GM12878 (cell line): ENCODE measurements around the gene DNASE1L1. TPM values are rescaled to one million over a fixed set of nuclear protein-coding genes. Genes with fewer than 3 reads are reported as not detected.

ENCODE experiments used
- ATAC-seq: fragments of 200-7000 bp; cut with Tn5 transposase; 3 replicates; pipeline ENCODE4 v1.9.1; 2020; ENCODE audit warnings: mild to moderate bottlenecking, moderate library complexity
- BruUV-seq: library from RNA; stranded (reverse); fragments of 400-500 nt; replicated peaks from 2 replicates; lab custom pipeline; 2021; lab: Mats Ljungman, UMichigan
- CTCF ChIA-PET: fragments of 300-600 bp; sonication (Branson Sonifier 250); formaldehyde crosslinking; extraction: SDS; loops from one replicate; lab custom pipeline; 2021; ENCODE audit warnings: inconsistent platforms; lab: Yijun Ruan, JAX
- POLR2A ChIA-PET: fragments of 350-600 bp; formaldehyde crosslinking; extraction: SDS; loops from one replicate; lab custom pipeline; 2021; ENCODE audit warnings: inconsistent platforms; lab: Charles Lee
- RAD21 ChIA-PET: fragments of 300-600 bp; sonication (Branson Sonifier 250); formaldehyde crosslinking; loops from one replicate; lab custom pipeline; 2023; ENCODE audit warnings: antibody characterized with exemption; ENCODE audit not compliant: unreplicated experiment; lab: Charles Lee
- SMC1A ChIA-PET: fragments of 300-600 bp; sonication (Branson Sonifier 250); formaldehyde crosslinking; loops from one replicate; lab custom pipeline; 2023; ENCODE audit not compliant: unreplicated experiment, uncharacterized antibody; lab: Charles Lee
- DNase-seq: peaks from one replicate; pipeline ENCODE4 v3.0.0-alpha.2; 2011; ENCODE audit warnings: low read depth, low spot score
- FAIRE-seq: peaks from 3 replicates; lab custom pipeline; 2011; peaks lifted over from hg19 to GRCh38; lab: Jason Lieb, UNC
- H2AFZ ChIP-seq: 2 replicates; pipeline ENCODE4 v1.6.0; 2011; ENCODE audit warnings: low read depth, low read length, control low read depth; ENCODE audit not compliant: control insufficient read depth
- H3K27ac ChIP-seq: 2 replicates; pipeline ENCODE4 v1.5.1; 2011; ENCODE audit warnings: control low read depth; ENCODE audit not compliant: control insufficient read depth, insufficient read depth
- H3K27me3 ChIP-seq, 2 experiments: replicated peaks in 1 of 2; 2 replicates each; pipeline versions ENCODE4 v1.6.0 to v1.6.1; 2011; ENCODE audit warnings: low read length in 1 of 2; ENCODE audit not compliant: control insufficient read depth in 2 of 2, insufficient read depth in 2 of 2
- H3K36me3 ChIP-seq, 2 experiments: 2 replicates each; pipeline ENCODE4 v1.5.1; 2011; ENCODE audit warnings: low read length in 1 of 2; ENCODE audit not compliant: control insufficient read depth in 2 of 2, insufficient read depth in 2 of 2
- H3K4me1 ChIP-seq: 2 replicates; pipeline ENCODE4 v1.6.1; 2011; ENCODE audit warnings: mild to moderate bottlenecking, low read length, moderate library complexity, mixed read lengths; ENCODE audit not compliant: control insufficient read depth, insufficient read depth
- H3K4me2 ChIP-seq: 2 replicates; pipeline ENCODE4 v1.6.0; 2011; ENCODE audit warnings: control low read depth; ENCODE audit not compliant: control insufficient read depth, insufficient read depth
- H3K4me3 ChIP-seq: fragments of 200-600 bp; sonication (generic); 2 replicates; pipeline ENCODE4 v1.5.1; 2016
- H3K79me2 ChIP-seq: 2 replicates; pipeline ENCODE4 v1.6.0; 2011; ENCODE audit warnings: low read length; ENCODE audit not compliant: control insufficient read depth, insufficient read depth
- H3K9ac ChIP-seq: 2 replicates; pipeline ENCODE4 v1.8.0; 2011; ENCODE audit warnings: low read length, control low read depth, mixed read lengths; ENCODE audit not compliant: control insufficient read depth, insufficient read depth
- H3K9me3 ChIP-seq: replicated peaks from 3 replicates; pipeline ENCODE4 v1.5.1; 2011; ENCODE audit warnings: mild to moderate bottlenecking, low read length; ENCODE audit not compliant: control insufficient read depth, insufficient read depth
- H4K20me1 ChIP-seq: 2 replicates; pipeline ENCODE4 v1.6.0; 2011; ENCODE audit not compliant: control insufficient read depth, insufficient read depth
- CUX1 ChIP-seq: IDR thresholded peaks from 2 replicates; pipeline ENCODE4 v1.6.1; 2012; ENCODE audit warnings: improper control_type of control experiment, low read depth, low read length; ENCODE audit not compliant: insufficient replicate concordance
- E4F1 ChIP-seq: fragments of 450-650 bp; IDR thresholded peaks from 2 replicates; pipeline ENCODE4 v1.6.1; 2018; ENCODE audit warnings: borderline replicate concordance, mild to moderate bottlenecking; ENCODE audit not compliant: partially characterized antibody
- EED ChIP-seq: sonication (generic); IDR thresholded peaks from 2 replicates; pipeline ENCODE4 v1.6.1; 2016; ENCODE audit warnings: antibody characterized with exemption, low read depth
- MXI1 ChIP-seq: fragments of 150-350 bp; IDR thresholded peaks from 2 replicates; pipeline ENCODE4 v1.6.1; 2011; ENCODE audit warnings: low read depth, mild to moderate bottlenecking, inconsistent platforms, low read length, improper control_type of control experiment
- POLR2A ChIP-seq: IDR thresholded peaks from 2 replicates; pipeline ENCODE4 v1.6.1; 2011; ENCODE audit warnings: low read depth, mild to moderate bottlenecking, low read length
- WGBS: methylation state at CpG from one replicate; pipeline ENCODE4 v1.1.6; 2016; ENCODE audit warnings: low lambda C conversion rate; ENCODE audit not compliant: insufficient replicate concordance, insufficient coverage; ENCODE audit errors: missing lambda C conversion rate; 5-methylcytosine and 5-hydroxymethylcytosine counted together
- in situ Hi-C: fragments of 300-500 bp; cut with MboI; formaldehyde crosslinking; loops from 9 replicates; pipeline ENCODE4 v1.14.3; 2018; ENCODE audit warnings: mixed read lengths
- intact Hi-C: fragments of 100-400 bp; cut with micrococcal nuclease; formaldehyde crosslinking; loops from one replicate; pipeline ENCODE4 v1.14.2; 2022; ENCODE audit not compliant: unreplicated experiment
- polyA plus RNA-seq, 11 experiments: library from polyadenylated mRNA; depleted of rRNA in 4 of 11; unstranded in 6 of 11; stranded (reverse) in 5 of 11; fragments of >200 nt; fragmentation: Nextera tagmentation in 4 of 11; fragmentation: Illumina TruSeq in 1 of 11; extraction: Ambion mirVana in 4 of 11; extraction: Trizol in 1 of 11; gene quantifications; 1 replicate in 1 of 11; 2 replicates in 10 of 11; pipeline versions ENCODE4 v1.2.1 to v1.2.3, GENCODE V29; 2011 to 2016; ENCODE audit warnings: inconsistent platforms in 2 of 11, missing spikeins in 2 of 11, low read depth in 1 of 11
- total RNA-seq, 4 experiments: library from RNA; depleted of rRNA in 3 of 4; stranded (reverse); fragments of >200 nt in 3 of 4; fragmentation: Illumina TruSeq in 1 of 4; extraction: Trizol in 1 of 4; gene quantifications; 2 replicates each; pipeline versions ENCODE4 v1.2.1 to v1.2.3, GENCODE V29; 2013 to 2021

DNASE1L1 gene
- total and polyA plus RNA-seq, 10 of the 15 experiments (the other 5 are each of a cell fraction or from before 2014, with no cell fraction given), result 0.60 to 22.7 (median 6.8) TPM

GRCh38 chrX:154366666-154367055, 42.4 kb downstream of the DNASE1L1 start:
- ATAC-seq (no peak), DNase-seq (no peak), FAIRE-seq (no peak)
- no peaks in the 10 kb centered on the region for H4K20me1 ChIP-seq
- BruUV-seq, result no TSS peak
- H3K4me1 ChIP-seq, result no peaks in the 10 kb centered on the region
- intact Hi-C loops (no loop called here), in situ Hi-C loops (no loop called here)
- CTCF ChIA-PET, result no interaction called here
- 64% methylated on average over 11 of the region's 11 CpGs for WGBS
- no peak overlapping the region for H2AFZ ChIP-seq
- SMC1A ChIA-PET, result no interaction called here
- H3K27ac ChIP-seq, result no peak overlapping the region
- RAD21 ChIA-PET, result no interaction called here
- peaks cover 34% of the 10 kb centered on the region for H3K79me2 ChIP-seq
- no peak overlapping the region for H3K4me2 ChIP-seq
- no peaks in the 10 kb centered on the region for H3K27me3 ChIP-seq
- POLR2A ChIA-PET, result no interaction called here
- no peak overlapping the region for H3K9ac ChIP-seq
- TF ChIP-seq MXI1 (no peak), POLR2A (peak; percentile 8; the same call in 1 of the 2 replicates)
- no peak overlapping the region for H3K4me3 ChIP-seq
- peaks cover 6 to 40% of the 10 kb centered on the region in 2 experiments; a peak in 3 of 4 replicates for H3K36me3 ChIP-seq
- H3K9me3 ChIP-seq, result no peaks in the 10 kb centered on the region; the same call in 2 of the 3 replicates

GRCh38 chrX:154365997-154366665, 42.9 kb downstream of the DNASE1L1 start:
- no peak overlapping the region for H3K9ac ChIP-seq
- RAD21 ChIA-PET, result no interaction called here
- TF ChIP-seq CUX1 (no peak), POLR2A (peak; percentile 54), E4F1 (no peak), EED (no peak)

More at GRCh38 chrX:154365997-154366665, 42.9 kb downstream of the DNASE1L1 start:
- CTCF ChIA-PET, result no interaction called here
- BruUV-seq, result no TSS peak
- Histone ChIP-seq H3K79me2 (peaks cover 34% of the 10 kb centered on the region), H2AFZ (no peak overlapping the region), H3K27me3 (no peaks in the 10 kb centered on the region), H3K4me2 (no peak overlapping the region), H4K20me1 (no peaks in the 10 kb centered on the region), H3K36me3 (peaks cover 6 to 40% of the 10 kb centered on the region in 2 experiments; a peak in 3 of 4 replicates), H3K4me1 (no peaks in the 10 kb centered on the region), H3K27ac (no peak overlapping the region), H3K4me3 (no peak overlapping the region), H3K9me3 (no peaks in the 10 kb centered on the region; the same call in 2 of the 3 replicates)
- ATAC-seq (no peak), DNase-seq (no peak), FAIRE-seq (no peak)
- WGBS, result 80% methylated on average over 32 of the region's 32 CpGs
- in situ Hi-C loops, result no loop called here
- intact Hi-C loops, result no loop called here
- SMC1A ChIA-PET, result no interaction called here
- POLR2A ChIA-PET, result no interaction called here
